Mammary epithelial cell (primary cell): Measurements from ENCODE around the gene TRIB2.

Experiments used
- CTCF ChIP-seq, 2 donors: IDR thresholded peaks in 1 of 2; conservative IDR thresholded peaks in 1 of 2; 2 replicates each; pipeline ENCODE4 v1.5.1; 2011 to 2012; ENCODE audit warnings: inconsistent platforms in 2 of 2, low read length in 2 of 2, mild to moderate bottlenecking in 2 of 2, control low read depth in 1 of 2, low read depth in 1 of 2; ENCODE audit not compliant: insufficient read depth in 1 of 2; ENCODE audit errors: extremely low read depth in 1 of 2
- EZH2 ChIP-seq: IDR thresholded peaks from 2 replicates; pipeline ENCODE4 v1.6.1; 2012; ENCODE audit warnings: low read length, inconsistent platforms, borderline replicate concordance

- no peak for TF ChIP-seq CTCF (conservative IDR thresholded peaks at IDR 0.05 in 1 of 2, IDR thresholded peaks at IDR 0.05 in 1 of 2; ENCODE audit: extremely low read depth in 1 of 2, insufficient read depth in 1 of 2, low read depth in 1 of 2, low read length in 2 of 2)
- TF ChIP-seq EZH2, result no peak
Measured at GRCh38 chr2:12682017-12682416, 34.7 kb upstream of the TRIB2 start.
